Right renal cortex interstitium (tissue), 3 donors: ENCODE results near the gene ZMYM1. TPM values are rescaled to one million over a fixed set of nuclear protein-coding genes. Genes with fewer than 3 reads are reported as not detected.
"Not testable (repeated sequence)": the region's sequence is repeated elsewhere in the genome, so short reads cannot be mapped to it uniquely, and the experiment has no call there.

Source experiments
- DNase-seq, 3 donors: peaks; one replicate each; pipeline ENCODE4 v3.0.0-alpha.2; 2013; ENCODE audit warnings: low read depth in 3 of 3, low spot score in 2 of 3
- polyA plus RNA-seq, 3 donors: library from polyadenylated mRNA; unstranded; fragments of 120-200 nt; gene quantifications; one replicate each; pipeline ENCODE4 v1.2.1, GENCODE V29; 2013; ENCODE audit not compliant: insufficient read length in 3 of 3

ZMYM1 gene
- polyA plus RNA-seq, 3 donors = 16.2 to 17.9 (median 16.5) TPM

DNA sequence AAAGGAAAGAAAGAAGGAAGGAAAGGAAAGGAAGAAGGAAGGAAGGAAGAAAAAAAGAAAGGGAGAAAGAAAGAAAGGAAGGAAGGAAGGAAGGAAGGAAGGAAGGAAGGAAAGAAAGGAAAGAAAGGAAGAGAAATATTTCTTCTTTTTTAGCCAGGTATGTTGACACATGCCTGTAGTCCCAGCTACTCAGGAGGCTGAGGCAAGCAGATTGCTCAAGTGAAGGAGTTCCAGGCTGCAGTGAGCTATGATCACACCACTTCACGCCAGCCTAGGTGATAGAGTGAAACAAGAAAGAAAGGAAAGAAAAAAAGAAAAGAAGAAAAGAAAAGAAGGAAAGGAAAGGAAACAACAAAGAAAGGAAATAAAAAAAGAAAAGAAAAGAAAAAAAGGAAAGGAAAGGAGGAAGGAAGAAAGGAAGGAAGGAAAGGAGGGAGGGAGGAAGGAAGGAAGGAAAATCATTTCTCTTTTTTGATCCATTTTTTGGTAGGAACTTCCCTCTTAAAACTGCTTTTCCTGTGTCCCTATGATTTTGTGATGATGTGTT lies 5.8 kb upstream of the ZMYM1 start:
- no peak for DNase-seq

DNA sequence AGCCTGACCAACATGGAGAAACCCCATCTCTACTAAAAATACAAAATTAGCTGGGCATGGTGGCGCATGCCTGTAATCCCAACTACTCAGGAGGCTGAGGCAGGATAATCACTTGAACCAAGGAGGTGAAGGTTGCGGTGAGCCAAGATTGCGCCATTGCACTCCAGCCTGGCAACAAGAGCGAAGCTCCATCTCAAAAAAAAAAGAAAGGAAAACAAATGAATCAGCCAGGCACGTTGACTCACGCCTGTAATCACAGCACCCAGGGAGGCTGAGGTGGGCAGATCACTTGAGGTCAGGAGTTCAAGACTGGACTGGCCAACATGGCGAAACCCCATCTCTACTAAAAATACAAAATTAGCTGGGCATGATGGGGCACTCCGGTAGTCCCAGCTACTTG lies 2.8 kb upstream of the ZMYM1 start:
- not testable (repeated sequence) for DNase-seq

DNA sequence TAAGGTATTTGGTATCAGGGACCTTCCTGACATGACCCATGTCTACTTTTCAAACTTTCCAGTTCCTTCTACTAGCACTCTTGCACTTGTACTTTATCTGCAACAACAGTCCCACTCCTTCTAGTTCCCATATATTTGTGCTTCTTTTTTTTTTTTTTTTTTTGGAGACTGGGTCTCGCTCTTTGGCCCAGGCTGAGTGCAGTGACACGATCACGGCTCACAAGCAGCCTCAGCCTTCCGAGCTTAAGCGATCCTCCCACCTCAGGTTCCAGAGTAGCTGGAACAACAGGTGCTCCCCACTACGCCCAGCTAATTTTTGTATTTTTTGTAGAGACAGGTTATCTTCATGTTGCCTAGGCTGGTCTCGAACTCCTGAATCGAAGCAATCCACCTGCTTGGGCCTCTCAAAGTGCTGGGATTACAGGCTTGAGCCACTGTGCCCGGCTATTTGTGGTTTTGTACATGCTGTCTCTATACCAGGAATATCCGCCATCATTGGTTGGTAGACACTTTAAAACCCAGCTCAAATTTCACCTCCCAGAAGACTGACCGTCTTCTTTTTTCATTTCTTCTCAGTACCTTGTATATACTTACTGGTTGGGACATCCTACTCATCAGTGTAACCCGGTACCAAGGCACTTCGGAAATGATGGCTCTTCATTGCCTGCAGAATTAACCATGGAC lies 1.1 kb downstream of the ZMYM1 start:
- DNase-seq = no peak

DNA sequence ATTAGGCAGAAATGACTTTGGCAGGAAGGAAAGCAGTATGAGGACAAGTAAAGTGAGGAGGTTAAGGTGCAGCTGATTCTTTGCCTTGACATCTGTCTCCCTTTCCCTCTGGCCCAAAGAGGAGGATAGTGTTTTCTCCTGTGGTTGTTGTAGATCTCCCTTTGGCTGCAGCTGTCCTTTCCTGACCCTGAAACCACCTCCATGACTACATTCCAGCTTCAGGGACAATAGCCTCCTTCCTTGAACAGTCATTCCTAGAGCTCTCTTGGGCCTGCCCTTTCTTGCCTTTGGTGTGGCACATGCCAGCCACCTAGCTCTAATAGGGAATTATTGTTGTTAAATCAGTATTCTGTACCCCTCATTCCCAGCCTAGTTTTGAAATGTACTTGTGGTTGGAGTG lies 6.2 kb downstream of the ZMYM1 start:
- no peak for DNase-seq

DNA sequence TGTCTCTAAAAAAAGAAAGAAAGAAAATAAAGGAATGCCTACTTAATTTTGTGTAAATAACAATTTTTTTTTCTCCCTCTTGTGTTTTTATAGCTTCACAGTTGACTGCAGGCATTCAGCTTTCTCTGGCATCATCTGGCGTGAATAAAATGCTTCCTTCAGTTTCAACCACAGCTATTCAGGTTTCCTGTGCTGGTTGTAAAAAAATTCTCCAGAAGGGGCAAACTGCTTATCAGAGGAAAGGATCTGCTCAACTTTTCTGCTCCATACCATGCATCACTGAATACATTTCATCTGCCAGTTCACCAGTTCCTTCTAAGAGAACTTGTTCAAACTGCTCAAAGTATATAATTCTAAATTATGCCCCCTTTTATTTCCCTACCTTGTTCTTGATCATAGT lies 18.0 kb downstream of the ZMYM1 start:
- DNase-seq = no peak

DNA sequence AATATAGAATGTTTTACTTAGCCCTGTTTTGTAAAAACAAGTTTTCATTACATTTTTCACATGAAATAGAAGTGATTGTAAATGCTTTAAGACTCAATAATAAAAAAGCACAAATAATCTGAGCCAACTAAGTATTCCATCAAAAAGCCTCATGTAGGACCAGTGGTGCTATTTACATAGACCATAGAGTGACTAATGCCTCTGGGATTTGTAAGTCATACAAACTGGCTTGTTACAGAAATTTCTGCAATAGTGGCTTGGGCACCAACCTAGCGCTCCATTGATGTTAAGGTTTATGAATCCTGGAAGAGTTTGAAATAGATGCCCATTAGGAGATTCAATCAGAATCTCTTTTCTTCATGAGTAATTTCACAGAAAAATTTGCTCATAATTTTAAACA lies 31.9 kb downstream of the ZMYM1 start:
- no peak for DNase-seq

DNA sequence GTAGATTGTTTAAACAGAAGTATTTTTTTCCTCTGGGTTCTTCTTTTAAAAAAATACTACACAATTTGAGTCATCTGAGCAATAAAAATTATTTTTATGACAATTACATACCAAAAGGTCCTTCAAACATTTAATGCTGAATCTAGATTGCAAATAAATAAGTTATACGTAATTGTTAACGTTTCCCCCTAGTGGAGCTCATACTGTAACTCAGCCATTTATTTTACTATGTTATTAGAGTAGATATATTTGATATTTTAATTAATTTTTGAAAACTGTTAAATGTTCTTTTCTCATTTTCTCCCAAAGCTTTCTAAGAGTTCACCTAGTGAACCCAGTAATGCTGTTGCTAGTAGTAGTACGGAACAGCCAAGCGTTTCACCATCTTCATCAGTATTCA lies 33.5 kb downstream of the ZMYM1 start:
- no peak for DNase-seq

DNA sequence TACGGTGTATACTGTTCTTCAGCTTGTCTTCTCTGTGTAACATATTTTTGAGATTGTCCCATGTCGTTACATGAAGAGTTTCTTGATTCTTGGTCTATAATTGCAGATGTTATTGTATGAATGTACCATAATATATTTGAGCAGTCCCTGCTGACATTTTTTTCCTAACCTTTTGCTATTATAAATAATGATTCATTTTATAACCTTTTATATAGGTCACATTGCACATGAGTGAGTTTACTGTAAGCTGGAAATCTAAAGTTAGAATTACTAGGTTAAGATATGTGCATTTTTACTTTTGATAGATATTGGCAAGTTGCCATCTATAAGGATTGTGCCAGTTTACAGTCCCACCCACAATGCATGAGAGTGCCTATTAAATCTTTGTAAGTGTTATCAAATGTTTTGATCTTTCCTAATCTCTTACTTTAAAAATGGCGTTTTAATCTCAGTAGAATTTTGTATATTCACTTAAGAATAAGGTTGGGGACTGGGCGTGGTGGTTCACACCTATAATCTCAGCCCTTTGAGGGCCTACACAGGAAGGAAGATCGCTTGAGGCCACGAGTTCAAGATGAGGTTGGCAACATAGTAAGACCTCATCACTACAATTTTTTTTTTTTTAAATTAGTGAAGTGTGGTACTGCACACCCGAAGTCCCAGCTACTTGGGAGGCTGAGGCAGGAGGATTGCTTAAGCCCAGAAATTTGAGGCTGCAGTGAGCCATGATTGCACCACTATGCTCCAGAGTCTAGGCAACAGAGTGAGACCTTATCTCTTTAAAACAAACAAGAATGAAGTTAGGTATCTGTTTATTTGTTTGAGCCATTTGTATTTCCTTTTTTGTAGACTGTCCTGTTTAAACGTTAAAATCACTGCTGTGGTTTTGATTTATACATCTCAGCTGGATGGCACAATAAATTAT lies 36.5 kb downstream of the ZMYM1 start:
- DNase-seq = no peak

DNA sequence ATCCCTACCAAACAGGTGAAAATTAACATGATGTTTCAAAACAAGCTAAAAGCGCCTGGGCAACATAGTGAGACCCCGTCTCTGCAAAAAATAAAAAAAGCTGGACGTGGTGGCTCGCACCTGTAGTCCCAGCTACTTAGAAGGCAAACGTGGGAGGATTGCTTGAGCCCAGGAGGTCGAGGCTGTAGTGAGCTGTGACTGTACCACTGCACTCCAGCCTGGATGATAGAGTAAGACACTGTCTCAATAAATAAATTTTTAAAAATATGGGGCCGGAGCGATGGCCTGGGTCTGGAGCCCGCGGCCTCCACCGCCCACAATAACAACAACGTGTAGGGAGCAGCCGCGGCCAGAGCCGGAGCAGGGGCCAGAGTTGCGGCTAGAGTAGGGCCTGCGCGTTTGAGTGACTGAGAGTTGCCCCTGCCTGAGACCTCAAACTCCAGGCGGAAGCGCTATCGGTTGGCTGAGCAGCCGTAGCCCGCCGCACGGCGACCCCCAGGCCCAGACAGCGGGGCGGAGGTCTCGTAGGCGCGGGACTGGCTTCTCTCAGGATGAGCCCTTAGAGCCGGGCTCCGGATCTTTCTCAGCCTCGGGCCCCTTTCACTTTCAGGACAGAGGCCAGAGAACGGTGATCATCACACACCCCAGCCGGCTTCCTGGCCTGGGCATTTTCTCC lies 41.4 kb downstream of the ZMYM1 start:
- no peak for DNase-seq

DNA sequence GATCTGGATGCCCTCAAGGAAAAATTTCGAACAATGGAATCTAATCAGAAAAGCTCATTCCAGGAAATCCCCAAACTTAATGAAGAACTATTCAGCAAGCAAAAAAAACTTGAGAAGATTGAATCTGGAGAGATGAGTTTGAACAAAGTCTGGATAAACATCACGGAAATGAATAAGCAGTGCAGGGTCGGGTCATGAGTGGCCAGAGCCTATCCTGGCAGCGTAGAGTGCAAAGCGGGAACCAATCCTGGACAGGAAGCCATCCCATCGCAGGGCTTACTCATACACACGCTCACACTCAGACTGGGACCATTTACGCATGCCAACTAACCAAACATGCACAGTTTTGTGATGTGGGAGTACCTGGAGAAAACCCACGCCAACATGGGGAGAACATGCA lies 43.1 kb downstream of the ZMYM1 start:
- DNase-seq = no peak

DNA sequence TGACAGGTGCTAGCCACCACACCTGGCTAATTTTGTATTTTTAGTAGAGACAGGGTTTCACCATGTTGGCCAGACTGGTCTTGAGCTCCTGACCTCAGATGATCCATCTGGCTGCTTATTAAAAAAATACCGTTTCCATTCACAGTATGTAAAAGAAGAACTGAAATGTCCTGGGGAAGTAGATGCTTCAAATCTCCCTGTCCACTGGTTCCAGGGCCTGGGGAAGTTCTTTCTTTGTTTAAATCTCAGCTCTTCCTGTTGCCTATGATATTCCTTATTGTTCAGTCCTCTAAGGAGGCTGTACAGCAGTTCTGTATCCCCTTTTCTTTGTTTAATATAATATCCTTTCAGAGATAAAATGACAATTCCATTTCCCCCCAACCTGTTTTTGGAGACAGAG lies 47.4 kb downstream of the ZMYM1 start:
- no peak for DNase-seq

DNA sequence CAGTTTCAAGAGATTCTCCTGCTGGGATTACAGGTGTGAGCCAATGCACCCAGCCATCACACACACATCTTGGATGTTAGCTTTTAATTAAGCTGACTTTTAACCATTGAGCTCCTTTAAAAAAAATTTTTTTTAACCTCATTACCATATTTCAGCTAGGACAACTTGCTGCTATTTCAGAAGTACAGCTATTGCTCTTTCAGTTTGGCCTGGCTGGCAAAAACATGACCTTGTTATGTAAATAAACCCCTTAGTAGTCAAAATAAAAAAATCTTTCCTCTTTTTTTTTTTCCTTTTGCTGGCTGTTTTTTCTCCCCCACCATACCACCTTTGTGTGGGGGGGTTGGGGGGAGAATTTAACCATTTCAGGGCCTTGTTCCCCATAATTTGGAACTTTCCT lies 49.9 kb downstream of the ZMYM1 start:
- no peak for DNase-seq

DNA sequence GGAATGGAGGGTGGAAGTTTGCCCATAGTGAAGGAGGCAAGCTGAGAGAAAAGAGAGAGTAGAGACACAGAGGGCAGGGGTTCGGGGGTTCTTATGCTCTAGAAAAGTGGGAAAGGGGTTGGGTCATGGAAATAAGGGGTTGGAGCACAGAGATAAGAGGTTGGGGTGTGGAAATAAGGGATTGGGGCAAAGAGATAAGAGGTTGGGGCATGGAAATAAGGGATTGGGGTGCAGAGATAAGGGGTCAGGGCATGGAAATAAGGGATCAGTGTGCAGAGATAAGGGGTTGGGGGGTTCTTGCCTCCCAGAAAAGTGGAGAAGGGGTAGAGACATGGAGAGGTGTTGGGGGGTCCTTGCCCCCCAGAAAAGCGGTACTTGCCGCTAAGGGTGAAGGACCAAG lies 57.6 kb downstream of the ZMYM1 start:
- DNase-seq = no peak

DNA sequence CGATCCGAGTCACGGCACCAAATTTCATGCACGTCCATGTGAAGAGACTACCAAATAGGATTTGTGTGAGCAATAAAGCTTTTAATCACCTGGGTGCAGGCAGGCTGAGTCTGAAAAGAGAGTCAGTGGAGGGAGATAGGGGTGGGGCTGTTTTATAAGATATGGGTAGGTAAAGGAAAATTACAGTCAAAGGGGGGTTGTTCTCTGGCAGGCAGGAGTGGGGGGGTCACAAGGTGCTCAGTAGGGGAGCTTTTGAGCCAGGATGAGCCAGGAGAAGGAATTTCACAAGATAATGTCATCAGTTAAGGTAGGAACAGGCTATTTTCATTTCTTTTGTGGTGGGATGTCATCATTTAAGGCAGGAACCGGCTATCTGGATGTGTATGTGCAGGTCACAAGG lies 58.4 kb downstream of the ZMYM1 start:
- not testable (repeated sequence) for DNase-seq

DNA sequence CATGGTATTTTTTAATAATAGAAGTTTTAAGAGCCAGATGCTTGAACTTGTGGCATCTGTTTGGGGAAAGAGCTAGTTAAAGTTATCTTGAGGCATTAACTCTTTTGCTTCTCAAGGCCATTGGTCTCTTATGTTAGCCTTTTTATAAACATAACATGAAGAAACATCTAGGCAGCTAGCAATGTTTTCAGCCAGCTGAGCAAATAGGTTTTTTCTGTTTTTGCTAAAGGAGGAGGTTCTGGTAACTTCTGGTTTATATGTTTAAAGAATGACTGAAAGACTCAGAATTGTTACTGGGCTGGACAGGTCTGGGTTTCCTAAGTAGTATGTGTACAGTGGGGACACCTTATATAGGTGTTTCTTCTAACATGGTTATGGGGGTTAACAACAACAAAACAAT lies 63.1 kb downstream of the ZMYM1 start:
- DNase-seq = not testable (repeated sequence)

DNA sequence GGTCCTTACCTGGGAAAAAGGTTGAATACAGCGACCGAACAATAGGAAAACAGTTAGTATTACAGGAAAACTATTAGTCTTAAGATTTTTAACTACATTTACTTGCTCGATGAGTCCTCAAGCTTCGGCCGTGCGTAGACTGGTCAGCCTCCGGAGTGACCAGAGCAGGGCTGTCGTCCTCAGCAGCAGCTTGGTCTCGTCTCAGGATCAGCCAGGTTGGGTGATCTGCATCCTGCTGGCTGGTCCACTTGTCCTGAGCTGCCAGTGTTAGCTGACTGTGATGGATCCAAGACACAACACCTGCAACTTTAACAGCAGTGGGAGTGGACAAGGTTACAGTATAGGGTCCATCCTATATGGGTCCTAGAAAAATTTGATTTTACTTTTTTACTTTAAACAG lies 63.5 kb downstream of the ZMYM1 start:
- DNase-seq = not testable (repeated sequence)

DNA sequence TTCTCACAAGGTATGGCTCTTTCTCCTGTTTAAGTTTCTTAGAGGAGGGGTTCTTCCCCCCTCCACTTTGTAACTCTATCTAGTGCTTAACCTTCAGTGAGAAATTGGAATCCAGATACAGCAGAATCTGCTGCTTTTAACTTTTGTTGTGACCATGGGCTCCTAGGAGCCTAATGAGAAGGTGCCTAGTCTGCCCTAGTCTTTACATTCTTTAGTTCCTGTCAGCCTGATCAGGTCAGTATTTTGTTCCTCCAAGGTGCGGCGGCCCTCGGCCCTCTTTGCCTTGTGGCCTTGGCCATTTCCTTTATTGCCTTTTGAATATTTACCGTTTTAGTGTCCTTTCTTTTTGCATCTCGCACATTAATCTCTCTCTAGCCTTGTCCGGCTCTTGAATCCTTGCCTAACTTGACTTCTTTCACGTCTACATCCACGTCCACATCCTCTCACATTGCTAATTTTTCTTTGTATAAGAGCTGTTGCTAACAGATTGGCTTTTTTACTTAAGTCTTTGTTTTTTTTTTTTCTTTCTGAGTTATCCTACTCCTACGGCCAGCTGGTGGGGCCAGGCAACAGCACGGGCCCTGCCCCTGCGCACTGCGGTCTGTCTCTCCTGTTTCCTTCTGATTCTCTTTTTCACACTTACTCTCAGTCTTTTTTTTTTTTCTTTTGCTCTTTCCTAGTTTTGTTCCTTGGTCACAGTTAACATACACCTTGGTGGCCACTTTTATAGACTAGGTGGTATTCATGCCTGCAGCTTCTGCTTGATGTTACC lies 64.7 kb downstream of the ZMYM1 start:
- no peak for DNase-seq

DNA sequence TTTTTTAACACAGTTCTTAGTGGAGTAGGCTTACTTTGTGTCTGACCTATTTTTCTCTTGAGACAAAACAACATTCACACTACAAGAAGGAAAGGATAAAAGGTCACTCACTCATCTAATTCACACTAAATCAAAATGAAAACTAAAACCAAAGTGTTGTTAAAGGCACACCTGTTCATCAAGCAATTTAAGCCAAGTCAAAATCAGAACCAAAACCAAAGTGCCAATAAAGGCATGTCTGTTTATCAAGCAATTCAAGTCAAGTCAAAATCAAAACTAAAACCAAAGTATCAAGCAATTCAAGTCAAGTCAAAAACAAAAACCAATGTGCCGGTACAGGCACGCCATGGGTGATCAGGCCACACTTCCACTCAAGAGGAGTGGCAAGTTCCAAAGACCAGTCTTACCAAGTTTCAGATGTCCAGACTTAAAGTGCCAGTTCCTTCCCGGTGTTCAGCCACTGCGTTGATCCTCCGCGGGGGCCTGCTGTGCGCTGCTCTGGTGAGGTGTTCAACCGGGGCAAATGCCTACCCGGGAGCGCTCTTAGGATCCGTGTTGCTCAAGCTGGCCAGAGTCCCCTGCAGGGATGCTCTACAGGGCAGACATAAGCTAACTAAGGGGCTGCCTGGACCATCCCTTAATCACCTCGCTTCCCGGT lies 66.8 kb downstream of the ZMYM1 start:
- DNase-seq = not testable (repeated sequence)

DNA sequence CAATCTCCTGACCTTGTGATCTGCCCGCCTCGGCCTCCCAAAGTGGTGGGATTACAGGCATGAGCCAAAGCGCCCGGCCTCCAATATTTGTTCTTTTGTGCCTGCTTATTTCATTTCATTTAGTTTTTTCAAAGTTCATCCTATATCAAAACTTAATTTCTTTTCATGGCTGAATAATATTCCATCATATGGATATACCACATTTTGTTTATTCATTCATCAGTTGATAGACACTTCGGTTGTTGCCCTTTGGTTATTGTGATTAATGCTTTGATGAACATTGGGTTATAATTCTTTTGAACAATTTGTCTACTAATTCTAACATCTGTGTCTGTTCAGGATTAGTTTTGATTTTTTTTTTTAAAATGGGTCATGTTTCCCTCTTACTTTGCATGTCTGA lies 72.0 kb downstream of the ZMYM1 start:
- no peak for DNase-seq

DNA sequence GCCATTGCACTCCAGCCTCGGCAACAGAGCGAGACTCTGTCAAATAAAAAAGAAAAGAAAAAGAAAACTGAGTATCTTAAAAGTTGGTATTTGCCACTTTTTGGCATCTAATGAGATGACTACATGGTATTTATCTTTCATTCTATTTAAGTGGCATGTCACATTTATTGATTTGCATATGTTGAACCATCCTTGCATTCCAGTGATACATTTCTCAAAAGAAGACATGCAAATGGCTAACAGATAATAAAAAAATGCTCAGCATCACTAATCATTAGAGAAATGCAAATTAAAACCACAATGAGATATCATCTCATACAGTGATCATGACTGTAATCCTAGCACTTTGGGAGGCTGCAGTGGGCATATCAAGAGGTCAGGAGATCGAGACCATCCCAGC lies 85.7 kb downstream of the ZMYM1 start:
- no peak for DNase-seq
